HepG2 (cell line): ENCODE results near the gene NAT9. TPM values are rescaled to one million over a fixed set of nuclear protein-coding genes. Genes with fewer than 3 reads are reported as not detected.

Experiments used
- BCL3 ChIP-seq: sonication (generic); formaldehyde crosslinking; IDR thresholded peaks from 2 replicates; pipeline ENCODE4 v1.5.1; 2020; ENCODE audit warnings: mild to moderate bottlenecking, missing genetic modification reagents, moderate library complexity
- DZIP1 ChIP-seq: sonication (generic); formaldehyde crosslinking; IDR thresholded peaks from 2 replicates; pipeline ENCODE4 v1.5.0; 2020; ENCODE audit warnings: mild to moderate bottlenecking, missing genetic modification reagents
- ELF1 ChIP-seq: sonication (generic); formaldehyde crosslinking; IDR thresholded peaks from 2 replicates; pipeline ENCODE4 v1.4.0; 2020; ENCODE audit warnings: missing genetic modification reagents
- EZH2 ChIP-seq: conservative IDR thresholded peaks from 2 replicates; pipeline ENCODE4 v1.6.1; 2012; ENCODE audit warnings: mild to moderate bottlenecking, low read depth, low read length, moderate library complexity
- FOXK2 ChIP-seq: fragments of 450-650 bp; IDR thresholded peaks from 2 replicates; pipeline ENCODE4 v1.6.1; 2016
- HDAC2 ChIP-seq: sonication (generic); formaldehyde crosslinking; IDR thresholded peaks from 2 replicates; pipeline ENCODE4 v1.4.0; 2020; ENCODE audit warnings: missing genetic modification reagents
- MLLT10 ChIP-seq: sonication (generic); formaldehyde crosslinking; IDR thresholded peaks from 2 replicates; pipeline ENCODE4 v1.4.0; 2020; ENCODE audit warnings: missing genetic modification reagents
- MYPOP ChIP-seq: sonication (generic); formaldehyde crosslinking; IDR thresholded peaks from 2 replicates; pipeline ENCODE4 v1.8.1; 2023; ENCODE audit warnings: mild to moderate bottlenecking, moderate library complexity, missing genetic modification reagents
- NFIC ChIP-seq: IDR thresholded peaks from 2 replicates; pipeline ENCODE4 v1.6.1; 2012; ENCODE audit warnings: mild to moderate bottlenecking, low read length, inconsistent platforms
- RELA ChIP-seq: sonication (generic); formaldehyde crosslinking; IDR thresholded peaks from 2 replicates; pipeline ENCODE4 v1.4.0; 2020; ENCODE audit warnings: missing genetic modification reagents
- RORA ChIP-seq: sonication (generic); formaldehyde crosslinking; IDR thresholded peaks from 2 replicates; pipeline ENCODE4 v1.5.0; 2020; ENCODE audit warnings: mild to moderate bottlenecking, missing genetic modification reagents, moderate library complexity
- TBL1XR1 ChIP-seq: fragments of 150-350 bp; IDR thresholded peaks from 2 replicates; pipeline ENCODE4 v1.6.1; 2014; ENCODE audit warnings: borderline replicate concordance, low read length; ENCODE audit not compliant: partially characterized antibody
- THAP7 ChIP-seq: sonication (generic); formaldehyde crosslinking; IDR thresholded peaks from 2 replicates; pipeline ENCODE4 v1.8.1; 2023; ENCODE audit warnings: mild to moderate bottlenecking, missing genetic modification reagents
- ZNF234 ChIP-seq: sonication (generic); formaldehyde crosslinking; conservative IDR thresholded peaks from 2 replicates; pipeline ENCODE4 v1.5.1; 2020; ENCODE audit warnings: mild to moderate bottlenecking, missing genetic modification reagents
- ZNF33B ChIP-seq: sonication (generic); formaldehyde crosslinking; IDR thresholded peaks from 2 replicates; pipeline ENCODE4 v1.5.1; 2020; ENCODE audit warnings: mild to moderate bottlenecking, missing genetic modification reagents
- ZNF510 ChIP-seq: sonication (generic); formaldehyde crosslinking; IDR thresholded peaks from 2 replicates; pipeline ENCODE4 v1.4.0; 2020; ENCODE audit warnings: low read depth, mild to moderate bottlenecking, missing genetic modification reagents
- ZNF547 ChIP-seq: sonication (generic); formaldehyde crosslinking; IDR thresholded peaks from 2 replicates; pipeline ENCODE4 v1.5.1; 2020; ENCODE audit warnings: mild to moderate bottlenecking, missing genetic modification reagents
- ZNF557 ChIP-seq: sonication (generic); formaldehyde crosslinking; IDR thresholded peaks from 2 replicates; pipeline ENCODE4 v1.4.0; 2020; ENCODE audit warnings: missing genetic modification reagents
- ZNF615 ChIP-seq: sonication (generic); formaldehyde crosslinking; IDR thresholded peaks from 2 replicates; pipeline ENCODE4 v1.5.0; 2020; ENCODE audit warnings: mild to moderate bottlenecking, missing genetic modification reagents, borderline replicate concordance
- ZNF777 ChIP-seq: sonication (generic); formaldehyde crosslinking; IDR thresholded peaks from 2 replicates; pipeline ENCODE4 v1.4.0; 2020; ENCODE audit warnings: missing genetic modification reagents
- ZZZ3 ChIP-seq: sonication (generic); formaldehyde crosslinking; IDR thresholded peaks from 2 replicates; pipeline ENCODE4 v1.4.0; 2020; ENCODE audit warnings: missing genetic modification reagents, mild to moderate bottlenecking, borderline replicate concordance
- polyA plus RNA-seq, 8 experiments: library from polyadenylated mRNA; depleted of rRNA in 3 of 8; stranded (reverse) in 7 of 8; unstranded in 1 of 8; fragments of >200 nt; fragmentation: Illumina TruSeq in 4 of 8; extraction: Trizol in 4 of 8; gene quantifications; 2 replicates each; pipeline versions ENCODE4 v1.2.1 to v1.2.3, GENCODE V29; 2011 to 2016; ENCODE audit warnings: low read depth in 4 of 8, missing spikeins in 1 of 8, mixed read lengths in 1 of 8; ENCODE audit not compliant: insufficient read depth in 1 of 8
- total RNA-seq, 5 experiments: library from RNA; depleted of rRNA; stranded (reverse); fragments of >200 nt; fragmentation: Illumina TruSeq; extraction: Trizol; gene quantifications; 2 replicates each; pipeline ENCODE4 v1.2.3, GENCODE V29; 2016; ENCODE audit warnings: low read depth in 1 of 5

NAT9 gene
- total and polyA plus RNA-seq, 2 of the 13 experiments (the other 11 are each of a cell fraction or from before 2014, with no cell fraction given): 39.7 to 44.2 TPM

- TF ChIP-seq BCL3 (CRISPR knock-in tag): no peak
- peak; percentile 66; the same call in 1 of the 2 replicates for TF ChIP-seq HDAC2 (CRISPR knock-in tag)
- TF ChIP-seq ZNF615 (CRISPR knock-in tag): no peak
- TF ChIP-seq NFIC: 0 out of 2 replicates have a peak, but pooled peaks have one; percentile 48
- no peak for TF ChIP-seq EZH2
- TF ChIP-seq ZZZ3 (CRISPR knock-in tag): no peak
- TF ChIP-seq MYPOP: 0 out of 2 replicates have a peak, but pooled peaks have one; percentile 18
- no peak for TF ChIP-seq ZNF510 (CRISPR knock-in tag)
- no peak for TF ChIP-seq MLLT10 (CRISPR knock-in tag)
- no peak for TF ChIP-seq TBL1XR1
- TF ChIP-seq RELA (CRISPR knock-in tag): peak; percentile 41; the same call in 1 of the 2 replicates
- TF ChIP-seq ELF1 (CRISPR knock-in tag): no peak; the same call in 1 of the 2 replicates
- peak; percentile 82; the same call in 1 of the 2 replicates for TF ChIP-seq THAP7
- TF ChIP-seq RORA (CRISPR knock-in tag): no peak
- TF ChIP-seq ZNF234 (CRISPR knock-in tag): no peak
- TF ChIP-seq ZNF777 (CRISPR knock-in tag): no peak
- TF ChIP-seq ZNF547 (CRISPR knock-in tag): no peak
- no peak for TF ChIP-seq DZIP1
- 0 out of 2 replicates have a peak, but pooled peaks have one; percentile 58 for TF ChIP-seq ZNF33B (CRISPR knock-in tag)
- no peak for TF ChIP-seq FOXK2
- TF ChIP-seq ZNF557 (CRISPR knock-in tag): no peak
Measured at GRCh38 chr17:74770498-74771318, 5.4 kb downstream of the NAT9 start (continued).
